ENCODE measurements around the gene CYB5D1. TPM values are rescaled to one million over a fixed set of nuclear protein-coding genes. Genes with fewer than 3 reads are reported as not detected.

Gene CYB5D1
- total RNA-seq, 1 donor from 2014 or later = 16.6 TPM

- Mint-ChIP-seq H3K27ac (no peak overlapping the region), H3K4me1 (ENCODE audit: unreplicated experiment) (peaks cover 22% of the 10 kb centered on the region), H3K27me3 (no peaks in the 10 kb centered on the region), H3K9me3 (no peaks in the 10 kb centered on the region), H3K36me3 (peaks cover 16% of the 10 kb centered on the region), H3K4me3 (no peak overlapping the region)
- TF ChIP-seq, protein P1, sequence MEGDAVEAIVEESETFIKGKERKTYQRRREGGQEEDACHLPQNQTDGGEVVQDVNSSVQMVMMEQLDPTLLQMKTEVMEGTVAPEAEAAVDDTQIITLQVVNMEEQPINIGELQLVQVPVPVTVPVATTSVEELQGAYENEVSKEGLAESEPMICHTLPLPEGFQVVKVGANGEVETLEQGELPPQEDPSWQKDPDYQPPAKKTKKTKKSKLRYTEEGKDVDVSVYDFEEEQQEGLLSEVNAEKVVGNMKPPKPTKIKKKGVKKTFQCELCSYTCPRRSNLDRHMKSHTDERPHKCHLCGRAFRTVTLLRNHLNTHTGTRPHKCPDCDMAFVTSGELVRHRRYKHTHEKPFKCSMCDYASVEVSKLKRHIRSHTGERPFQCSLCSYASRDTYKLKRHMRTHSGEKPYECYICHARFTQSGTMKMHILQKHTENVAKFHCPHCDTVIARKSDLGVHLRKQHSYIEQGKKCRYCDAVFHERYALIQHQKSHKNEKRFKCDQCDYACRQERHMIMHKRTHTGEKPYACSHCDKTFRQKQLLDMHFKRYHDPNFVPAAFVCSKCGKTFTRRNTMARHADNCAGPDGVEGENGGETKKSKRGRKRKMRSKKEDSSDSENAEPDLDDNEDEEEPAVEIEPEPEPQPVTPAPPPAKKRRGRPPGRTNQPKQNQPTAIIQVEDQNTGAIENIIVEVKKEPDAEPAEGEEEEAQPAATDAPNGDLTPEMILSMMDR (conservative IDR thresholded peaks at IDR 0.05) = no peak
- DNase-seq (ENCODE audit: extremely low spot score, unreplicated experiment) = no peak
These were observed 2.2 kb upstream of the CYB5D1 start for GRCh38 chr17:7855660-7856010.

DNA sequence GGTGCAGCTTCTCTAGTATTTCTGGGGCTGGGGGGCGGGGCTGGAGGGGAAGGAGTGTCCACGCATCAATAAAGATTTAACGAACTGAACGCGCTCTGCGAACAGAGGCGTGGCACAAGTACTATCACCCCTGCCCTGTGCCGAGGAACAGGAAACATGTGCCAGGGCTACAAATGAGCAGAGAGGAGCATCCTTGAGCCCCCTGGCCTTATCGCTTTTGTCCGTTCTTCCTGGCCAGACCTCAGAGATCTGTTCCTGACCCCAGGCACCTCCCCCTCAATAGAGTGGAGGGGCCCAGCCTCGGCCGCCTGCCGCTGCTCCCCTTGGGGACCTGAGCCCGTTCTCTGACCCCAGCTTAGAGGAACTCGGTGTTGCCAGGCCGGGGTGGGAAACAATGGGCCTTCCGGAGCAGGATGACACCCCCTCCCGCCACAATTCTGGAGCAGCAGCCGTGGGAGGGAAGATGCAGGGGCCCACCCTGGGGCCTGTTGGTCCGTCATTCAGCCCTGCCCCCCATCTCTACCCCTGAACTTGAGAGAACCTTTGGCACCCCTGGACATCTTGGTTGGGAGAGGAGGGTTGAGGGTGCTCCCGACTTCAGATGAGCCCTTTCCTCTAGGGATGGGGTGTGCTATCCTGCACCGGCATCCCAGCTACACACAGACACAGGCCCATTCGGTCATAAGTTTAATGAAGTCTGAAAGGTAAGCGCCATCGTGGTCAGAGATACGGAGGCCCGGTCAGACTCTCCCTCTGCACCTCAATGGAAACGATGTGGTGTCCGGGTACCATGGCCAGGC is 1.6 kb upstream of the CYB5D1 start:
- Mint-ChIP-seq H3K9me3 (no peaks in the 10 kb centered on the region), H3K4me3 (no peak overlapping the region), H3K4me1 (ENCODE audit: unreplicated experiment) (peaks cover 22% of the 10 kb centered on the region), H3K27me3 (no peaks in the 10 kb centered on the region), H3K27ac (no peak overlapping the region), H3K36me3 (peaks cover 16% of the 10 kb centered on the region)
- TF ChIP-seq, protein P1 (conservative IDR thresholded peaks at IDR 0.05) = no peak
- DNase-seq (ENCODE audit: extremely low spot score, unreplicated experiment) = peak; percentile 69

- no peaks in the 10 kb centered on the region for H3K9me3 Mint-ChIP-seq
- peaks cover 14% of the 10 kb centered on the region for H3K36me3 Mint-ChIP-seq
- no peak within 1 kb of the TSS for H3K27ac Mint-ChIP-seq
- H3K4me1 Mint-ChIP-seq (ENCODE audit: unreplicated experiment) = peaks cover 24% of the 10 kb centered on the region
- peak; percentile 95 for DNase-seq (ENCODE audit: extremely low spot score, unreplicated experiment)
- TF ChIP-seq, protein P1 (conservative IDR thresholded peaks at IDR 0.05) = peak; percentile 53
- no peak within 1 kb of the TSS for H3K4me3 Mint-ChIP-seq
- no peaks in the 10 kb centered on the region for H3K27me3 Mint-ChIP-seq
These were observed 741 bp upstream of the CYB5D1 start, which contains the start of gene NAA38 for GRCh38 chr17:7856811-7857712. Gene NAA38 (minus strand): TSS chr17:7857559. CDS start chr17:7857463, 96 bp downstream.

GRCh38 chr17:7858522-7858810 is 663 bp downstream of the CYB5D1 start:
- DNase-seq (ENCODE audit: extremely low spot score, unreplicated experiment) = peak; percentile 70
- TF ChIP-seq, protein P1 (conservative IDR thresholded peaks at IDR 0.05) = peak; percentile 68
- peaks cover 34% of the 10 kb centered on the region for H3K4me1 Mint-ChIP-seq (ENCODE audit: unreplicated experiment)
- no peaks in the 10 kb centered on the region for H3K9me3 Mint-ChIP-seq
- H3K4me3 Mint-ChIP-seq = no peak overlapping the region
- H3K27ac Mint-ChIP-seq = no peak overlapping the region
- H3K27me3 Mint-ChIP-seq = no peaks in the 10 kb centered on the region
- peaks cover 14% of the 10 kb centered on the region for H3K36me3 Mint-ChIP-seq

GRCh38 chr17:7859028-7859427 is 1.2 kb downstream of the CYB5D1 start:
- Mint-ChIP-seq H3K9me3 (no peaks in the 10 kb centered on the region), H3K27me3 (no peaks in the 10 kb centered on the region), H3K4me3 (no peak overlapping the region), H3K36me3 (peaks cover 14% of the 10 kb centered on the region), H3K4me1 (ENCODE audit: unreplicated experiment) (peaks cover 35% of the 10 kb centered on the region), H3K27ac (no peak overlapping the region)
- DNase-seq (ENCODE audit: extremely low spot score, unreplicated experiment) = no peak
- TF ChIP-seq, protein P1 (conservative IDR thresholded peaks at IDR 0.05) = no peak

All from type B pancreatic cell (in vitro differentiated cells).